ENCODE results near the gene NEK4.
"Not testable (repeated sequence)": the region's sequence is repeated elsewhere in the genome, so short reads cannot be mapped to it uniquely, and the experiment has no call there.

NEK4 gene

DNA sequence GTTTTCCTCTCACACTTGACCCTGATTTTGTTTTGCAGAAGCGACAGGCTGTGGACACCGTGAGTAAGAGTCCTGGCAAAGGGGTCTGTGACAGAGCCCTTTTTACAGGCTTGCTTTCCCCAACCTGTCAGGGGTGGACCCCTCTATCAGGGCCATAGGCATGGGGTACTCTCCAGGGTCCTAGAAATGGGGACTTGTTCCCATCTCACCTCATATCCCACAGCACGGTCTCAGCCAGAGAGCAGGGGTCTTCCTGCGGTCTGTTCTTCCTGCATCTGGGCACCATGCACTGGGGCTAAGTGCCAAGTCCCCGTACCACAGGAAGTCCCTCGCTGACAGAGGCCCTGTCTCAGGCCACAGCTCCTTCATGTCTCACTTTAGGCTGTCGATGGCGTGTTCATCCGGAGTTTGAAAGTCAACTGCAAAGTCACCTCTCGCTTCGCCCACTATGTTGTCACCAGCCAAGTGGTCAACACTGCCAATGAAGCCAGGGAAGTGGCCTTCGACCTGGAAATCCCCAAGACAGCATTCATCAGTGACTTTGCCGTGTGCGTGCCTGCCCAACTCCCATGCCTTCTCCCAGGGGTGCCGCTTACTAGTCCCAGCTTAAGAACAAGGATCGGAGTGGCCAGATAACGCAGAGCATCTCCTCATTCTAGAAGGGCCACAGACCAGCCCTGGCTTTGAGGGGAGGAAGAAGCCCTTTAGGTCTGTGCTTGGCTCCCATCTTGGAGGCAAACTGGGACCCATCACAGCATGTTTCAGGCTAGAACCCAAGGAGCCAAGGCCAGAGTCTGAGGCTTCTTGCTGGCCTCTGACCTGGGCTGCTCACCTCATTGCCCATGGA lies 7.4 kb upstream of the NEK4 start:
- DNase-seq = no peak

DNA sequence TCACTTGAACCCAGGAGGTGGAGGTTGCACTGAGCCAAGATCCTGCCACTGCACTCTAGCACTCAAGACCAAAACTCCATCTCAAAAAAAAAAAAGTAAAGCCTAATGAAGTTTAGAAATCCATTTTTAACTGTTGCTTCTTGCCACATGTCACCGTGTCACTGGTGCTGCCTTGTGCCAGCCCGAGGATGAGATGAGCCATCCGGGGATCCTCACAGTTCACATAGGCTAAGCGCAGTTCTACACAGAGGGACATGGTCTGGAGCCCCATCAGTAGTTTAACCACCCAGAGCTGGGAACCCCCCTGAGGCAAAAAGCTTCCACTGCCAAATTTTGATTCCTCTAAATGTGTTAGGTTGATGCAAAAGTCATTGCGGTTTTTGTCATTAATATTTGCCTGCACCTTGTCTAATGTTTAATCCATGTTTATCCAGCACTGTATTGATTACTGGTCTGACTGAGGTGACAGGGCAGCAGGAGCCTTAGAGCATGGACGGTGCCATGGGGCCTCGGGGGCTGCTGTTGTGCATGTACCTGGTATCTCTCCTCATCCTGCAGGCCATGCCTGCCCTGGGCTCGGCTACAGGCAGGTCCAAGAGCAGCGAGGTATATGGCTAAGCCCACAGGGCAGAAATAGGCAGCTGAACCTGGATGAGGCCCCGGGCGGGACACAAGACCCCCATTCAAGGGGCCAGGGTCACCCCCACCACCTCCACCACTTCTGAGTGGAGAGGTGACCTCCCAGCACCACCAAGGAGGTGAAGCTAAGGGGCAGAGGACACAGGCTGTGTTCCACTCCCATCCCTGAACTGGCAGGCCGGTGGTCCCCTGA lies 6.6 kb upstream of the NEK4 start, which contains the start of gene ITIH1:
Gene ITIH1 (plus strand): TSS at position 473 of the 832 bp plus-strand sequence. CDS start 17 bp downstream, at position 490.
- no peak for DNase-seq

DNA sequence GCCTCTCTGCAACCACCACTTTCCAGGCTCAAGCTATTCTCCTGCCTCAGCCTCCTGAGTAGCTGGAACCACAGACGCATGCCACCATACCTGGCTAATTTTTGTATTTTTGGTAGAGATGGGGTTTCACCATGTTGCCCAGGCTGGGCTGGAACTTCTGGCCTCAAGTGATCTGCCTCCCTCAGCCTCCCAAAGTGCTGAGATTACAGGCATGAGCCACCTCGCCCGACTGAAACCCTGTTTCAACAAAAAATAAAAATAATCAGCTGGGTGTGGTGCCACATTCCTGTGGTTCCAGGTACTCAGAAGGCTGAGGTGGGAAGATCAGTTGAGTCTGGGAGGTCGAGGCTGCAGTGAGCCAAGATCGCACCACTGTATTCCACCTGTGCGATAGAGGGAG lies 5.7 kb upstream of the NEK4 start:
- not testable (repeated sequence) for DNase-seq

DNA sequence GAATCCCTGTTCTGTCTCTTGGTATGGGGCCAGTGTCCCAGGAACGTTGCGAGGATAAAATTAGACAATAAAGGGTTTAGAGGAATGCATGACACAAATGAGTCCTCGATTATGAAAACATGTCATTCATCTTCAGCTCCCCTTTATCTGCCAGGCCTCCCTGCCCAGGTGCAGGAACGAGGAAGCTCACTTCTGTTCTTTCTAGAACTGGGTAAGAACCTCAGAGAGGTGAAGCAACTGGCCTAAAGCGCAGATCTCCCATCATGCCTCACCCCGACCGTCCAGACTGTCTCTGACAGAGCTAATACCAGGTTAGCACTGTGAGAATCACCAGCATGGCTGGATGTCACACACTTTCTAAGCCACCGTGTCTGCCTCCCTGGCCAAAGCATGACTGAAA lies 5.1 kb upstream of the NEK4 start:
- DNase-seq = no peak

DNA sequence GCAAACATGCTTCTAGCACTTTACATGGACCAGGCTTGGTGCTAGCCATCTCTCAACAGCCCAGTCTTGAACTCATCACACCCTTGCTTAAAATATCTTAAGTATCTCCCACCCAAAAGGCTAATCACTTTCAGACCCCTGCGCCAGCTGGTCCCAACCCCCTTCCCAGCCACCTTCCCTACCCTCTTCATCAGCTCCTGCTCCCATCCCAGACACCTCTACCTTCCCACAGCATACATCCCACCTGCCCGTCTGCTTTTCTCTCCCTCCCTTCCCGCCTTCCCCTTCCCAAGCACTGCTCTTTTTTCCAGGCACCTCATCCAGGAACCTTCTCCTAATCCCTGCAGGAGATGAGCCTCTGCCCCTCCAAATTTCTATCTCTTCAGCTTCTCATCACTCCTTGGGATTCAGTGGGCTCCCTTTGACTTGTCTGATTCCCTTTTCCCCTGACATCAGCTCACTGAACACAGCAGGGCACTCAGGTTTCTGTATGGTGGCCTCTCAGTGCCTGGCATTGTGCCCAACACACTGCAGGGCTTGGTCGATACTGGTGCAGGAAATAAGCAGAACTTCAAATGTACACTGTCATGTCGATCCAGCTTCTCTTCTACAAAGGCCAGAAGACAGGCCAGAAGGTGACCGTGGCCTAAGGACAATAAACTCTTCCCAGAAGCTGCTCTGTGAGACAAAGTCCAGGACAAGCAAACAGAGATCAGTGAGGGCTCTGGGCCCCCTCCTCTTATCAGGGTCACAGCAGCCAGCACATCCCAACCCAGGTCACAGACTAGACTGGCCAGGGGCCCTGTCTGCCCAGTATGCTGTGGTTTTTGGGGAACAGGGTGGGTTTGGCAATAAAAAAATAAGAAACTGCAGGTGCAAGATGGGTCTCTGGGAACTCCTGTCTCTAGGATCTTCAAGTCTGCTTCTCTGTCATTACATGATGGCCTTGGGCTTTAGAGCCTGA lies 4.4 kb upstream of the NEK4 start:
- DNase-seq = no peak

DNA sequence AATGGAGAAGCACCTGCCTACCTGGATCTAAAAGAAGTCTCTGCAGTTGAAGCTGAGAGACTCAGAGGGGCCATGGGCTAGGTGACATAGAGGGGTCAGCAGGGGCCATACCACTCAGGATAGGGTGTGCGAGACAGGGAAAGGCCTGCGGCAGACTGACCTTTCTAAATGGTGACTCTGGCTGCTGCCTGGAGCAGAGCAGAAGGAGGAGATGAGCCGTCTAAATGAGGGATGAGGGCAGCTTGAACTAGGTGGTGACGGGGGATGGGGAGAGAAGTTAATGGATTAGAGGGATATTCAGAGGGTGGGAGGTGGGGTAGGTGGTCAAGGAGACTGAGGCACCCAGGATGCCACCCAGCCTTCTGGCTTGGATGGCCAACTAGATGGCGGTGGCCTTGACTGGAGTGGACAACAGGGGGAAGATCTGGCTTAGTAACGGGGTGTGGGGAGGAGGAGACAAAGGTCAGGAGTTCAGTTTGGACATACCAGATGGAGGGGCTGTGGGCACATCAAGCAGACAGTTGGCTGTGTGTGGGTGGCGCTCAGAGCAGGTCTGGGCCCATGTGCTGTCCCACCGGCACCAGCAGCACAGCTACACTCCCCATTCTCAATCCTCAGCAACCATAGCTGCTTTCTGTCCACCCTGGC lies 3.5 kb upstream of the NEK4 start:
- no peak for DNase-seq

DNA sequence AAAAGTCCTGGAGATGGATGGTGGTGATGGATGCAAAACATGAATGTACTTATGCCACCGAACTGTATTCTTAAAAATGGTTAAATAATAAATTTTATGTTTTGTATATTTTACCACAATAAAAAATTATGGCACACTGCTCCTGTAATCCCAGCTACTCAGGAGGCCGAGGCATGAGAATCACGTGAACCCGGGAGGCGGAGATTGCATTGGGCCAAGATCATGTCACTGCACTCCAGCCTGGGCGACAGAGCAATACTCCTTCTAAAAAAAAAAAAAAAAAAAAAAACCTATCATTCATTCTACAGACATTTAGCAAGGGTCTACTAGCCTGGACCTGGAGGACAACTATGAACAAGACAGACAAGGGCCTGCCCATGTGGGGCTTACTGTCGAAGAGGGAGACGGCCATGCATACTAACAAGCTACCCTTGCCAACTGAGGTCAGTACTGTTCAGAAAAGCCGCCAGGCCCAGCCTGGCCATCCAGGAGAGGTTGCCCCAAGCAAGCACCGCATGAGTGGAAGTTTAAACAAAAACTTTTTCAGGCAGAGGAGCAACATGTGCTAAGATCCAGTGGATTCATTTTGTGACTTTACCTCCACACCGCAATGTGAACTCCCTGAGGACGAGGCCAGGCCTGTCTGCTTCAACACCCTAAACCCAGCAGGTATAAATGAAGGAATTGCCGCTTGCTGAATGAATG lies 2.8 kb upstream of the NEK4 start:
- no peak for DNase-seq

DNA sequence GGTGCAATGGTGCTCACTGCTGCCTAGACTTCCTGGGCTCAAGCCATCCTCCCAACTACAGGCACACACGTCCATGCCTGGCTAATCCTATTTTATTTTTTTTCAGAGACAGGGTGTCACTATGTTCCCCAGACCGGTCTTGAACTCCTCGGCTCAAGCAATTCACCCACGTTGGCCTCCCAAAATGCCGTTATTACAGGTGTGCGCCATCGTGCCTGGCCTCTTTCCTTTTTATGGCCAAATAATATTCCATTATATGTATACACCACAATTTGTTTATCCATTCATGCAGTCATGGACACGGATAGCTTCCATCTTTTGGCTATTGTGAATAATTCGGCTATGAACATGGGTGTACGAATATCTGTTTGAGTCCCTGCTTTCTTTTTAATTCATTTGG lies 962 bp upstream of the NEK4 start:
- DNase-seq = no peak

DNA sequence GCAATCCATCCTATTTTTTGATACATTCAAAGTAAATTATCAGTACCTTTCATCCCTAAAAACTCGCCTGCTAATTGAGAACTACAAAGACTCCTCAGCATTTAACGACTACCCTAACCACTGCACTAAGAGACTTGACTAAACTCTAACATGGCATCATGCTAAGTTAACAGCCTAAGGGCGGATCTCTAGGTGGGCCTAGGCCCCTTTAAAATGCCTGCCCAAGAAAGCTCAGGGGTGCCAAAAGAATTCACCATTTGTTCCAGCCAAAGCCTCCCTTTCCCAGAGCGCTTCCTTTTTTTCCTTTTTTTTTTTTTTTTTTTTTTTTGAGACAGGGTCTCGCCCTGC lies 568 bp upstream of the NEK4 start:
- DNase-seq = no peak

DNA sequence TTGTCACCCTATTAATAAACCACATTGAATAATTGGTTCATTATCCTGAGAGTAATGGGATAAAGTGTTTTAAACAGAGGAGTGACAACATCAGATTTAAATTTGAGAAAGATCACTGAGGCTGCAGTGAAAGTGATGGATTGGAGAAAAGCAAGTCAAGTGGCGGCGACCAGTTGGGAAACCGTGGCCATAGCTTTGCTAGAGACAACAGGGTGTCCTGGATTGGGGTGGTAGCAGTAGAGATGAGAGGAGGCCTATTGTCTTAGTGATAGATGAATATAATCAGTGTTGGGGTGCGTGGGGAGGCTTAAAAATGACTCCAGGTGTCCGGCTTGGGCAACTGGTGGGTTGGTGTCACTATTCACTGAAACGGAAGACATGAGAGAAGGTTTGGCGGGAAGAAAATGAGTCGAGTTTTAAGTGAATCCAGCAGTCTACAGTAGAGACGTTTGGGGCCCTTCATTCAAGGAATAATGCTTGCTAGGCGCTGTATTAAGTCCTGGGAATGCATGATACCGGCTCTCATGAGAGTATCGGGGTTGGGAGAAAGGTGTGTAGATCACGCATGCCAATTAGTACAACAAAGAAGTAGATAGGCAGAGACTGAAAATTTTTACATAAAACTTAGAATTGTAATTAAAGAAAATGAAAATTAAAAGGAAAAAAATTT lies 819 bp downstream of the NEK4 start:
- DNase-seq = no peak

DNA sequence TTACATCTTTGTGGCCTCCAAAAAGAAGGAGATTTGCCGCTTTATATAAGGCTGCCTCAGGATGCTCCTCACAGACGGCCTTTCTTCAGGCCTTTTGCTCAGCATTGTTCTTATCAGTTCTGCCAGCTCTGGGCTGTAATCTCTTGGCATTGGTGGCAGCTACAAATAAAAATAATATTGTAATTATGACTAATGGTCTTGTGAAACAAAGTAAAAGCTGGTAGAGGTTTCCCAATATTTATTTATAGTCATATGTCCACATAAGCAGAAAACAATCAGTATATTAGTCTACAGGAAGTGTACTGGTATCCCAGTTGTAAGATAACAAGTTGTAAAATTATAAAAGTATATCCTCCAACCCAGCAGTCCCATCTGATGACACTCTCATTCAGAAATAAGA lies 7.3 kb downstream of the NEK4 start:
- no peak for DNase-seq

DNA sequence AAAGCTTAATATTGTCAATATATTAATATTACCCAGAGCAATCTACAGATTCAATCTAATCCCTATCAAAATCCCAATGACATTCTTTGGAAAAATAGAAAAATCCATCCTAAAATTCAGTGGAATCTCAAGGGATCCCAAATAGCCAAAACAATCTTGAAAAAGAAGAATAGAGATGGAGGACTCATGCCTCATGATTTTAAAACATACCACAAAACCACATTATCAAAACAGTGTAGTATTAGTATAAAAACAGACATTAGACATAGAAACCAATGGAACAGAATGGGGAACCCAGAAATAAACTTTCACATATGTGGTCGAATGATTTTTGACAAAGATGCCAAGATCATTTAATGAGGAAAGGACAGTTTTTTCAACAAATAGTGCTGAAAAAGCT lies 14.6 kb downstream of the NEK4 start:
- DNase-seq = no peak

DNA sequence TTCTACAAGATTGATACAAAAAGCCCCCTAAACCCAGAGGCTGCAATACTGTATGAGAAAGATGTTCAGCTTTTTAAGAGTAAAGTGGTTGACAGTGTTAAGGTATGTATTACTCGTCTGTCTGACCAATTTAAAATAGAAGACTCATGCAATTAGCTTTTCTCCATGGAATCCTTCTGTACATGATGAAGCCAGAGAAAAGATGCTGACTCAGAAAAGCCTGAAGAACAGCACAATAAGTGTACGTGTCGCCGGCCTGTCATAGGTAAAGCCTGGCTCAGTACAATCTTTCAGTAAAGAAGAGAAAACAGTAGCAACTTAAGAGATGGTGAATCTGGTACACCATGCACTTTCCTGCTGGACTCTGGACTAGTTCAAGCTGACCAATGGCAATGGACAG lies 16.4 kb downstream of the NEK4 start:
- DNase-seq = no peak

DNA sequence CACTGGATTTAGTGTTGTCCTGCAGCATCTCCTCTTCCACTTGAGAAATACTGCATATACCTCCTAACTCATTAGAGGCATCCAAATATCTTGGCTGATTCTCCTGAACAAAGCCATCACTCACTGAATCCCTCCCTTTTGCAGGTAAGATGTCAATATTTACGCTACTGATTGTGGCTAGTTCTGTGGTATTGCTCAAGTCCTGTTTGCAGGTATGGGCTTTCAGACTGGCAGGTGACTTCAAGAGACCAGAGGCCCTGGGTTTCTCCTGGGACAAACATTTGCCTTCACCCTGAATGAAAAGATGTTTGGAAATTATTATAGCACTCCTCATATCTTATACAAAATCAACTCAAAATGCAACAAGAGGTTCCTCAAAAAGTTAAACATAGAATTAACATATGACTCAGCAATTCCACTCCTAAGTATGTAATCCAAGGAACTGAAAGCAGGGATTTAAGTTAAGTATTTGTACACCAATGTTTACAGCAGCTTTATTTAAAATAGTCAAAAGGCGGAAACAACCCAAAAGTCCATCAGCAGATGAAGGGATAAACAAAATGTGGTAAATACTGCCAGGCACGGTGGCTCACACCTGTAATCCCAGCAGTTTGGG lies 18.6 kb downstream of the NEK4 start:
- DNase-seq = no peak

DNA sequence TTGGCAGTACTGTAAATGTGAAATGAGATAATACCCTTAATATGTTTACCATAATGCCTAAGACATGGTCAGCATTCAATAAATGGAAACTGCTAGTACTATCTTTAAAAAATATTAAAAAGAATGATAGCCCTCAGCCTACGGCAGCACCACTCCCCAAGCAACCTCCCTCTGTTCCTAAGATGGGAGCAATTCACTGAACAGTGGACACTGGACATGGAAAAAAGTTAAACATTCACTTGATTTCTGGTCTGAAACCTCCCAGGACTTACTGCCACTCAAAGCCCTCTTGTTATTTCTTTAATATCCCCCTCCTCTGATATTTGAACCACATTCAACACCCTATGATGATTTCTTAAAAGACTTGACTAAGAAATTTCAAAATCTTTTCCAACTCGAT lies 27.0 kb downstream of the NEK4 start:
- no peak for DNase-seq

DNA sequence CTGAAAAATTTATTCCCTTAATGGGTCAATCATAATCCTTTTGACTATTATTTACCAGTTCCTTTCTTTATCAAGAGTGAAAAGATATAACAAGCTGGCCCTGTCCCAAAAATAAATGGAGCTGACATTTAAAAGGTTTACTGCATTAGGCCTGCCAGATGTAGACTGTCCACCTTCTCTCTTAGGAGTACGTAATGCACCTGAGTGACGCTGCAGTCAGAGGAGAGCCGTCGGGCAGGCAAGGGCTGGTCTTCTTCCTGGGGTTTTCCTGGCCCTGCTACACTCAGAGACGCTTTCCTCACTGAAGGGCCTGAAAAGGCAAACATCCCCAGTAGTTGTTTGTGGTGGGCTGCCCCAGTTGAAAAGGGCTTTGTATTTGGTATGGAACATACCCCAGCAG lies 27.6 kb downstream of the NEK4 start:
- DNase-seq = no peak

DNA sequence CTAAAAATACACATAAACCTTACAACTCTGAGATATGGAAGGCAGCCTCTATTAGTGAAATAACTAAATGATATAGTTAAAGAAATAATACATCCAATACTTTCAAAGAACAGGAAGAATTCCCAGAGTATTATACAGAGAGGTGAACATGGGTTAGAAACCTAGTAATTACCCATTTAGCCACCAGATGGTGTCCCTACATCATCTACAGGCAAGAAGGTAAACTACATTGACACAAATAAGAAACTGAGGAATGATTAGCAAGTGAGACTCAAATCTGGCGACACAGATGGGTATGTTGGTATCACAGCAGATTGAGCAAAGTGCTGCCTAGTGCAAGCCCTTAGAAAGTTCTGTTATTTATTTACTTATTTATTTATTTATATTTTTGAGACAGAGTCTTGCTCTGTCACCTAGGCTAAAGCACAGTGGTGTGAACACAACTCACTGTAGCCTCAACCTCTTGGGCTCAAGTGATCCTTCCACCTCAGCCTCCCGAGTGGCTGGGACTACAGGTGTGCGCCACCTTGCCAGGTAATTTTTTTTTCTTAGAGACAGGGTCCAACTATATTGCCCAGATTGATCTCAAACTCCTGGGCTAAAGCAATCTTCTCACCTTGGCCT lies 28.2 kb downstream of the NEK4 start:
- no peak for DNase-seq

DNA sequence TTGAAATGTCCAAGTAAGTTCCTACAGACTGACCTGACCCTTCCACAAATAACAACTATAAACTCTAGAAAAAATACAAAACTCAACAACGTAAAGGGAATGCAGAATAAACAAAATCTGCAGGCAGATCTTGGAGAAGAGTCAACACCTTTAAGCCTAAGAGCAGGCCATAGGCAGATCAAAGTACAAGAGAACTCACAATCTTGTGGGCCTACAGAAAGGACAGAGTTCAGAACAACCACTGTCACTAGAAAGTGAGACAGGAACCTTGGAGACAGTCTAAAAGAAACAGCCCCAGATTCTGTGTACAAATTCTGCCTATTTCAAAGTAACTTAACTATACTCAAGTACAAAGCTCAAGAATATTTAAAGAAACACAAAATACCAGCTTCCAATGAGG lies 31.0 kb downstream of the NEK4 start:
- DNase-seq = no peak

DNA sequence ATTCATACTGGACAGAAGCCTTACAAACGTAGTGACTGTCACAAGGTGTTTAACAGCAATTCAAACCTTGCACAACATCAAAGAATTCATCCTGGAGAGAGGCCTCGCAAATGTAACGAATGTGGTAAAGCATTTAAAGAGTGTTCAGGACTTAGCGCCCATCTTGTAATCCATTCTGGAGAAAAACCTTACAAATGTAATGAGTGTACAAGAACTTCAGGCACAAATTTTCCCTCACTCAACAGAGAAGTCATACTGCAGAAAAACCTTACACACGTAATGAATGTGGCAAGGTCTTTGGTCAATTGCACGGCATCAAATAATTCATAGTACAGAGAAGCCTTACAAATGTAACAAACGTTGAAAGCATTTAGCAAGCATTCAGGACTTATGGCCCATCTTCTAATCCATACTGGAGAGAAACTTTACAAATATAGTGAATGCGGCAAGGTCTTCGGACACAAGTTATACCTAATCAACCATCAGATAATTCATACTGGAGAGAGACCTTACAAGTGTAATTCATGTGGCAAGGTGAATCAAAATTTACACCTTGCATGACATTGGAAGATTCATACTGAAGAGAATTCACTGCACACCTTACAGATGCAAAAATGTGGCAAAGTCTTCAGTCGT lies 37.4 kb downstream of the NEK4 start:
- no peak for DNase-seq

DNA sequence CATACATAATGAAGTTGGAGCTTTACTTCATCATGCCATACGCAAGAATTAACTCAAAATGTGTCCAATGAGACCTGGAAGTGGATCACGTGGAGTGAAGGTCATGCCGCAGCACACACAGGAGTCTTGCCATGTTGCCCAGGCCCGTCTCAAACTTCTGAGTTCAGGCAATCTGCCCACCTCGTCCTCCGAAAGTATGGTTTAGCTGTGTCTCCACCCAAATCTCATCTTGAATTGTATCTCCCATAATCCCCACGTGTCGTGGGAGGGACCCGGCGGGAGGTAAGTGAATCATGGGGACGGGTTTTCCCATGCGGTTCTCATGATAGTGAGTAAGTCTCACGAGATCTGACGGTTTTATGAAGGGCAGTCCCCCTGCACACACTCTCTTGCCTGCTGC lies 39.1 kb downstream of the NEK4 start:
- no peak for DNase-seq
